HT1080 (cell line): ENCODE results near the gene EDRF1. TPM values are rescaled to one million over a fixed set of nuclear protein-coding genes. Genes with fewer than 3 reads are reported as not detected.

Source experiments
- DNase-seq: peaks from one replicate; pipeline ENCODE4 v3.0.0-alpha.2; 2015; ENCODE audit warnings: low read depth
- total RNA-seq: library from RNA; depleted of rRNA; stranded (reverse); fragments of >200 nt; shearing (Covaris generic); gene quantifications from 2 replicates; pipeline ENCODE4 v1.2.3, GENCODE V29; 2014; rRNA removed

EDRF1 gene
- total RNA-seq, 1 experiment from 2014 or later: 31.8 TPM

GRCh38 chr10:125785791-125786190 lies 66.3 kb downstream of the EDRF1 start:
- DNase-seq: no peak

DNA sequence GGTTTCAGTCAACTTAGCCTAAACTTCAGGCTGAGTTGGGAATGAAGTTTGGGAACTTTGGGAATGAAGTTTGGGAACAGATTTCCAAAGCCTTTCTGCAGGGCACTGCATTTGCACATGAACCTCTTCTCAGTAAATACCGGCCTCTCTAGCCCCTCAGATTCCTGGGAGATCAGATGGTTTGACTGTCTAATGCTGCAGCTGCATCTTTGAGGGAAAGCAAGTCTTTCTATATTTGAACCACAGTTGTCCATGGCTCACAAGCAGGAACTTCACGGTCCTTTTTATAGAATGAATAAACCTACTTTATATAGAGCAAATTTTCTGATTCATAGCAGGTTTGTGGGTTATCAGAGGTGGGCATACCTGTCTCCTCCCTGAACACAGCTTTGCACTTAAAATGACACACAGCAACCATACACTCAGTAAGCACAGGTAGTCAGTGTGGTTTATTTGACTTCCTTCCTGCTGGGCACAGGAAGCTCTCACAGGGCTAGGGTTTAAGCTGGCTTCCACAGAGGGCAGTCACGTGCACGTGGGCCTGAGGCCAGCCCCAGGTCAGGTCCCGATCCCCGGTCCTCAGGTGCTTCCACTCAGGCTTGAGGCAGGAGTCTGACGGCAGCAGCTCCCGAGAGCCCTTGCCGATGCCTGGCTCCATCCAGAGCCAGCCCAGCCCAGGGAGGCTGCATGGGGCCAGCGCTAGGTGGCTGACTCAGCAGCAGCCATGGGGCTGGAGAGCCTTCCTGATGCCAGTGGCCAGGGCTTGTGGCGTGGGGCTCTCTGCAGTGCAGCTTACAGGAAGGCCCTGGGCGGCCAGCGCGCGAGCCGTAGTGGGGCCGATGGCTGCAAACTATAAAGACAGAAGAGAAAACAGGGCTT lies 68.9 kb downstream of the EDRF1 start:
- DNase-seq: peak; percentile 9

- no peak for DNase-seq
Measured at GRCh38 chr10:125792342-125793300, 73.1 kb downstream of the EDRF1 start.

GRCh38 chr10:125795128-125795527 lies 75.6 kb downstream of the EDRF1 start:
- no peak for DNase-seq

- DNase-seq: no peak
Measured at GRCh38 chr10:125795637-125796190, 76.2 kb downstream of the EDRF1 start.

DNA sequence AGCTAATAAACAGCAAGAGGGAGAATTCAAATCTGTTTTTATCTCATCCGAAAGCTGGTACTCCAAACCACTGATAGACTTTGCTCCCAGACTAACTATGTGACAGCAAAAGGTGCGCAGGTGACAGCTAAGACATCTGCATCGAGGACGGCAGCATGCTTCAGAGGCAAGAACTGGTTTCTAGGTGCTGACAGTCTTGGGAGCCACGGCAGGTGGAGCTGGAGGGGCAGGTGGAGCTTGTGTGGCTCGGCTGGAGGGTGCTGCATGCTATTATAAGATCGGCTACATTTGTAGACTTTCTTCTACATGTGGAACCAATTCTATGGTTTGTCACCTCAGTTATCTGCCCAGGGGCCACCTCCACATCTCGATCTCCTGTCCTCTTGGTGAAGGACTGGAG lies 77.9 kb downstream of the EDRF1 start:
- DNase-seq: no peak

- no peak for DNase-seq
Measured at GRCh38 chr10:125797994-125798662, 78.6 kb downstream of the EDRF1 start.

DNA sequence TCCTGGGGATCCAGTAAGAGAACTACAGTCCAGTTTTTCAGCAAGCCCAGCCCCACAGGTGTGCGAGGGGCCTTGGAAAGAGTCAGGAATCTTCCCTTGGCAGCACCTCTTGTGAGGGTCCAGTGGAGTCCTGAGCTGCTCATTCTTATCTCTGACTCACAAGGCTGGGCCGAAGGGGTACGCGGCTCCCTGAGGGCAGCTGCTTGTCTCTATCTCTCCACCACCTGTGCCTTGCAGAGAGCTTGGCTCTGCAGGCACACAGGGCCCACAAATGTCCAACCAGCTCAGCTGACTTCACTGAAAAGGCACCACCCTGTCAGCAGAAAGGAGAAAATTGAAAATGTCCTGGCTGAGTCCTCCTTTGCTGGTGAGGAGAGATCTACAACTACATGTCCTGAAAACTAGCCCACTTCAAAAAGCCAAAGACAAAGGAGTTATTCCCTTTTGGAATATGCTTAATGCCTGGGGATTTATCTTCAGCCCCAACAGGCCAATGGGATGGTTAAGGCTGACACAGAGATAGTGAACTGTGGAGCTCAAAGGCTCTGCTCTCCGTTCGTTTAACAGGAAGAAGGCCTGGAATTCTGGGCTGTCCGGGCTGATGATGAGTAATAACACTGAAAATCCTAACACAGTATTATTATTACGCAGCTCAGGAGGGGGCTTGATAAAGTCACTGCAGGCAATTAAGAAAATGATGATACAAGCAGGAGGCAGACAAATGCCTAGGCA lies 80.1 kb downstream of the EDRF1 start:
- DNase-seq: no peak

- DNase-seq: no peak
Measured at GRCh38 chr10:125801574-125801973, 82.1 kb downstream of the EDRF1 start.

DNA sequence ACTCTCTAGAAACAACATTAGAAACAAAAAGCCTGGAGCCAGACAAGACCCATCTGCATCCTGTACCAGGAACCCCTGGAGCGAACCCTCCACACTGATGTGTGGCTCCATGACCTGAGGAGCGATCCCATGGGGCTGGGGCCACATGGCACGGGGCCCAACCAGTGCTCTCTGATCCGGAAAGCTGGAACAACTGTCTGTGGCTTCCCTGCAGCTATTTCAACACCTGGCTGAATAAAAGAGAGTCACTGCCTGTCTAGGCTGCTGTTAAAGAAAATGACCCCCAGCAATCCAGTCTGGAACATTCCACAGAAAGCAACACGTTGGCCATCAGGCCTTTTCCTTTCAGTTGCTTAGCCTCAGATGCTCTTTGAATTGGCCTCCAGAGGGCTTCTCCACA lies 82.6 kb downstream of the EDRF1 start:
- no peak for DNase-seq

- DNase-seq: no peak
Measured at GRCh38 chr10:125802739-125803138, 83.2 kb downstream of the EDRF1 start.

- DNase-seq: no peak
Measured at GRCh38 chr10:125808047-125808446, 88.5 kb downstream of the EDRF1 start.

DNA sequence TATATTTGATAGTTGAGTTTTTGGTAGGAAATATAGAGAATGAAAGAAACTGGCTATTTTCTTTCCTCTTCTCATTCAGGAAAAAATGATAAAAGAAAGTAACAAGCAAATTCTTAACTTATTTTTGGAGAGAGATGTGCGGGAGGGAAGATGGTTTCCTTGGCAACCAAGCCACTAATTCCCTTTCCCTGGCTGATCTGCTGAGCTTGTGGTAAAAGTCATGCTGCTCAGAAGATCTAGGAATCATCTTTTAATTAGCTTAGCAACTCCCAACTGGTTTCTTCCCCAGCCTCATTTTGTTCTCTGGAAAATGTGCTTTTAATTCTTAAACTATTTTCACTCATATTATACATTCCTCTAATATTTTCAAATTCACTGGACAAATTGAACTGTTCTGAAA lies 91.7 kb downstream of the EDRF1 start:
- DNase-seq: no peak

GRCh38 chr10:125812128-125812750 lies 92.7 kb downstream of the EDRF1 start:
- no peak for DNase-seq

Other genes starting within 250 kb of the EDRF1 start
- 0.27 TPM in 1 of 2 replicates, not detected in the other for gene TEX36, start 36.5 kb upstream of the EDRF1 start, total RNA-seq
- not detected in 2 replicates for gene MMP21, start 56.1 kb downstream of the EDRF1 start, total RNA-seq
- 81.3 and 84.4 TPM in 2 replicates for gene UROS, start 103.5 kb downstream of the EDRF1 start, total RNA-seq
- gene BCCIP, start 103.8 kb downstream of the EDRF1 start, total RNA-seq: 91.3 and 104 TPM in 2 replicates
- 28.6 and 32.7 TPM in 2 replicates for gene DHX32, start 161.6 kb downstream of the EDRF1 start, total RNA-seq
- gene FANK1, start 176.9 kb downstream of the EDRF1 start, total RNA-seq: 0.42 TPM in 1 of 2 replicates, not detected in the other